Endometrial microvascular endothelial cells (primary cell): Measurements from ENCODE around the gene GLT6D1. TPM values are rescaled to one million over a fixed set of nuclear protein-coding genes. Genes with fewer than 3 reads are reported as not detected.

ENCODE experiments used
- in situ Hi-C: cut with HindIII; loops from 2 replicates; pipeline ENCODE4 v1.10.0; 2017; ENCODE audit warnings: low sequenced_read_pairs, low pct_unique_long_range_greater_than_20kb; ENCODE audit errors: inconsistent ontology term
- total RNA-seq: library from RNA; depleted of rRNA; stranded (reverse); fragments of >200 nt; gene quantifications from one replicate; pipeline ENCODE4 v1.2.3, GENCODE V29; 2015; ENCODE audit errors: inconsistent ontology term

GLT6D1 gene
- total RNA-seq, 1 donor from 2014 or later = not detected

GRCh38 chr9:135591506-135592330, 47.6 kb downstream of the GLT6D1 start:
- in situ Hi-C loops = no loop called here

GRCh38 chr9:135590486-135591079, 48.8 kb downstream of the GLT6D1 start:
- in situ Hi-C loops = no loop called here

- in situ Hi-C loops = no loop called here
These were observed 49.5 kb downstream of the GLT6D1 start for GRCh38 chr9:135589596-135590485.

GRCh38 chr9:135588886-135589595, 50.3 kb downstream of the GLT6D1 start:
- in situ Hi-C loops = no loop called here

DNA sequence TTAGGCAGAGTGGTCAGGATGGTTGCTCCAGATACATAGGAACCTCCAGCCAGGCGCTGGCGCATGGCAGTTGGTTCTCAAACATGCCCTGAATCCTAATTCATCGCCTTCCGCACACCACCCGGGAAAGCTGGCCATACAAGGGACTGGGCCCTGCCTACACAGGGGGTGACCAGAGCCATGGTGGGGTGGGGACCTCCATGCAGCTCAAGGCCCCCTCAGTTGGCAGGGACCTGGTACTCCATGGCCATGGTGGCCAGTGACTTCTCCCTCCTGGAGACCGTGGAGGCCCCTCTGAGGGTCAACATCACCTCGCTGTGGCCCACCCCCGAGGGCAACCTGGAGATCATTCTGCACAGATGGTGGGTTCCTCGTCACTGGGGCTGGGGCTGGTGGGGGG, 51.0 kb downstream of the GLT6D1 start:
- in situ Hi-C loops = no loop called here

GRCh38 chr9:135587658-135588057, 51.7 kb downstream of the GLT6D1 start:
- in situ Hi-C loops = no loop called here

DNA sequence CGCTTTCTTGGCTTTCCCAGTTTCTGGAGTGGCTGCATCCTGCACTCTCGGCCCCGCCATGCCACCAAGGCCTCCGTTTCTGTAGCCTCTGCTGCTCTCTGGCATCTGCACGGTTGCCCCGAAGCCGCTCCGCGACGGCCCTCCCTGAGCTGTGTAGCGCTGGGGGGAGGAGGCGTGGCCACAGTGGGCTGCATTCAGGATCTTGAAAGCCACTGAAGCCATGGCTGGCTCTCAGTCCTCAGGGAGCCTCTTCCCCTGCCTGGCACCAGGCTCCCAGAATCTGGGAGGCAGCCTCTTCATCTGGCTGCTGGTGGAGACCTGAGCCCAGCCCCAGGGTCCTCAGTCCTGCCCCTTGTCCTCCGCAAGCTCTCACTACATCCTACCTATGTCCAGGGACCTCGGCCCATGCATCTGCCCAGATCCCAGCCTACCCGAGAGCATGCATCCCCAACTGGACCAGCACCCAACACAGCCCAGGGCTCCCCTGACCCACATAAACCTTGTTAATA, 52.7 kb downstream of the GLT6D1 start:
- in situ Hi-C loops = no loop called here

DNA sequence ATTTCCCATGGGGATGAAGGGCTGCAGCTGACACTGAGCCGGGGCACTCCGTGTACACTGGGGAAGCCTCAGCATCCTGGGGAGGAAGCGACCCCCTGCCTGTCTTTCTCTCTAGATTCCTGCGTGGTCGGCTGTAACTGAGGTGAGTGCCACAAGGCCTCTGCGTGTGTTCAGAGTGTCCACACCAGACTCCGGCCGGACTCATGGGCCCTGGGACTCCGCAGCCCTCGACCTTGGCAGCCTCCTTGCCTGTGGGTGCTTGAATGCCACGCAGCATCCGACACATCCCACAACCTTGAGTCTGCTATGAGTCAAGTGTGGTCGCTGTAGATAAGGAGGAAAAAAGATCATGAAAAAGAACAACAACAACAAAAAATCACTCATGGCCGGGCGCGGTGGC, 54.4 kb downstream of the GLT6D1 start:
- in situ Hi-C loops = no loop called here

- in situ Hi-C loops = no loop called here
These were observed 55.0 kb downstream of the GLT6D1 start for GRCh38 chr9:135584371-135584770.

DNA sequence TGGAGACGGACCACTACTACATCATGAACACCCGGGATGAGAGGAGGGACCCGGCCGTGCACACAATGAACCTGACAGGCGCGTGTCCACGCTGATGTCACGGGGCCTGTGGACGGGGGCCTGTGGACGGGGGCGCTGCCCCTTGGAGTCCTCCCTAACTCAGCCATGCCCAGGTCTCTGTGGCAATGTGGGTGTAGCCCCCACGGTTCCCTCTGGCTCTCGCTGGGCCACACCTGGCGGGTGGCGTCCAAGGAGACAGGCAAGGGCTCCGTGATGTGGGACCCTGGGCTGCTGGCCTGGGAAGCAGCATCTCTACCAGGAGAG, 55.7 kb downstream of the GLT6D1 start:
- in situ Hi-C loops = no loop called here

DNA sequence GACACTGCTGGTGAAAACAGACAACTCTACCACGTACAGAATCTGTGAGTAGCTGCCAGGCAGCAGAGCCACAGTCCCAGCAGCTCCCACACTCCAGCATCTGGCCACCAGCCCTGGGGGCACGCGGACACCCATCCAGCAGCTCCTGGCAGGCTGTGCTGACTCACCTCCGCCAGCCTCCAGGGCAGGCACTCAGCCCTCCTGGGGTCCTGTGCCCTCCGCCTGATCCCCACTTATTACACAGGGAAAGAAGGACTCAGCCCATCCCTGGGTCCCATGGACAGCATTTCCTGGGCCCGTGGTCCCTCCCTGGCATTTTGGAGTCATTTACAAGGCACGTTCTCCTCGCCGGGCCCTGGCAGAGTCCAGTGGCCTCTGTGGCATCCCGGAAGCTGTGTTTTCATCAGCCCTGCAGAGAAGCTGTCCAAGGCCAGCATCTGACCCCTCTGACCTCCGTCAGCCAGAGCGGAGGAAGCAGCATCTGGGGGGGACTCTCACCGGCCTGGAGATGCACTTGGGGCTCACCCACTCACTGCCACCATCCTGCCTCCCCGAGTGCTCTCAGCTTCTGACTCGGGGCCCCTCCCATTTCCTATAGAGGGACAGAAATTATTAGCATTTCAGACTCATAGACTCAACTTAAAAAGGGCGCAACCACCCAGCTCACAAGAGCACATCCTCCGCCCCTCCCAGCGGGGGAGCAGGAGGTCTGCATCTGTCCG, 56.2 kb downstream of the GLT6D1 start:
- in situ Hi-C loops = no loop called here

DNA sequence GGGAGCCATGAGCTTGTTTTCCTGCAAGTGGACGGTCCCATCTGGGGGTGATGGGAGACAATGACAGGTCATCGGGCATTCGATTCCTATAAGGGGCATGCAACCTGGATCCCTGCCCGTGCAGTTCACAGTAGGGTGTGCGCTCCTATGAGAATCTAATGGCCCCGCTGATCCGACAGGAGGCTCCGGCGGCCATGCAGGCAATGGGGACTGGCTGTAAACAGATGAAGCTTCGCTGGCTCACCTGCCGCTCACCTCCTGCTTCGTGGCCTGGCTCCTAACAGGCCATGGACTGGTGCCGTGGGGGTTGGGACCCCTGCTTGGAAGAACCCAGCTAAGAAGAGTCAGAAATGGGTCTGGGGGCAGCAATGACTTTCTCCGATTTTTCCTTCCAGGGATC, 56.8 kb downstream of the GLT6D1 start:
- in situ Hi-C loops = no loop called here

- in situ Hi-C loops = no loop called here
These were observed 57.5 kb downstream of the GLT6D1 start for GRCh38 chr9:135581636-135582426.

GRCh38 chr9:135580664-135581380, 58.5 kb downstream of the GLT6D1 start:
- in situ Hi-C loops = no loop called here

DNA sequence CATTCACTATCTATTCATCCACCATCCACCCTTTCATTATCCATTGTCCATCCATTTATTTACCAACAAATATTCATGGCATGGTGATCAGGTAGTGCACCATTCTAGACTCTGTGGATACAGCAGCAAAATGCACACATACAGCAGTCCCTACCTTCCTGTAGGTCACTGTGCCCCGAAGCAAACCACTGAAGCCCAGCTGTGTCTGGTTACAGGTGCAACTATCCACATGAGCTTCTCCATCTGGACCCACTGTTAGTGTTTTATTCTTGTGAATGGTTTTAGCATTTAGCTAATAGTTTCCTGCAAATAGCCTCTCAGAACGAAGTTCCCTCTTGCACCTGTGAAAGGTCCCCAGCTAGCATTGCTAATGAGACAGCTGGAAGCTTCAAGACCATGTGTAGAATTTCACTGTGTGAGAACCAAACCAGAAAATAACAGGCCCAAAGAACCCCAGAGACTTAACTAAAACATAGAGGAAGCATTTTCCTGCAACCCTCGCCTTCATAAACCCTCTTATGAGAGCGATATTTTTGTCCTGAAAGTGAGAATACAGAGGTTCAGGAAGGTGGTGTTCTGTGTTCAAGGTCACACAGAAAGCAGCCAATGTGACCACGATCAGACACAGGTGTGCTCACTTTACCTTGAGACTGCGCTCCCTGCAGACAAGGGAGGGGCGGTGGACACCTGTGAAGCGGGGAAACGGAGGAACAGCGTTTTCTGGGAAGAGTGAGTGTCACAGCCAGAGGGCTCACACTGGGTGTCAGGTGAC, 59.3 kb downstream of the GLT6D1 start:
- in situ Hi-C loops = no loop called here

DNA sequence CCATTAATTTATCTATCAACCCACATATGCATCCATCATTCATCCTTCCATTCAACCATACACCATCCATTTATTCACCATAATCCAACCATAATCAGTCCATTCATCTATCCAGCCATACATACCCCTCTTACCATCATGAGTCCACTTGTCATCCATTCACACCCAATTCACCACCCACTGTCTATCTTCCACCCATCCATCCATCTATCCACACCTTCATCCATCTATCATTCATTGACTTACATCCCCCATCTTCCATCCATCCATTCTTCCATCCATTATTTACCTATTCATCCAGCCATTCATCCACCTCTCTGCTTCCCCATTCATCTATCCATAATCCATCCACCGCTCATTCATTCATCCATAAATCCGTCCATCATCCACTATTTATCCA, 60.0 kb downstream of the GLT6D1 start:
- in situ Hi-C loops = no loop called here
